HCT116 (cell line): ENCODE measurements around the gene ARHGAP29. TPM values are rescaled to one million over a fixed set of nuclear protein-coding genes. Genes with fewer than 3 reads are reported as not detected.

Source experiments
- ATAC-seq: fragments of 200-7000 bp; cut with Tn5 transposase; 2 replicates; pipeline ENCODE4 v1.9.1; 2020; ENCODE audit warnings: mild to moderate bottlenecking, moderate library complexity
- BruUV-seq: library from RNA; stranded (reverse); fragments of 400-500 nt; replicated peaks from 2 replicates; lab custom pipeline; 2021; lab: Mats Ljungman, UMichigan
- CTCF ChIA-PET: fragments of 300-600 bp; sonication (Branson Sonifier 250); formaldehyde crosslinking; loops from one replicate; lab custom pipeline; 2021; ENCODE audit warnings: antibody characterized with exemption; lab: Charles Lee
- POLR2A ChIA-PET: fragments of 300-600, 350-600 bp; sonication (Branson Sonifier 250); formaldehyde crosslinking; loops from one replicate; lab custom pipeline; 2021; ENCODE audit warnings: antibody characterized with exemption; lab: Charles Lee
- RAD21 ChIA-PET, 2 experiments: fragments of 300-600 bp; sonication (Branson Sonifier 250); formaldehyde crosslinking; loops; one replicate each; lab custom pipeline; 2023; ENCODE audit warnings: low total read pairs in 2 of 2; ENCODE audit not compliant: uncharacterized antibody in 2 of 2, unreplicated experiment in 2 of 2, low non-redundant PET in 1 of 2; lab: Charles Lee
- DNase-seq: peaks from one replicate; pipeline ENCODE4 v3.0.0-alpha.2; 2010; ENCODE audit warnings: low read depth, low spot score
- H2AFZ ChIP-seq: fragments of 200-600 bp; shearing (Covaris generic), sonication (generic); 2 replicates; pipeline ENCODE4 v1.6.1; 2017; ENCODE audit warnings: low read depth, mixed run types, mixed read lengths, antibody characterized with exemption, low read length; ENCODE audit not compliant: poor library complexity, severe bottlenecking
- H3K27ac ChIP-seq: 2 replicates; pipeline ENCODE4 v1.5.1; 2012; ENCODE audit warnings: low read depth, low read length
- H3K27me3 ChIP-seq: fragments of 200-600 bp; sonication (generic); 2 replicates; pipeline ENCODE4 v1.6.1; 2016; ENCODE audit warnings: mixed run types, low read length, mixed read lengths; ENCODE audit not compliant: insufficient read depth
- H3K36me3 ChIP-seq, 2 experiments: fragments of 200-500 bp in 1 of 2; fragments of 200-600 bp in 1 of 2; sonication (Bioruptor generic) in 1 of 2; sonication (generic) in 1 of 2; 2 replicates each; pipeline versions ENCODE4 v1.5.1 to v1.6.1; 2014 to 2016; ENCODE audit warnings: low read length in 2 of 2, inconsistent platforms in 1 of 2, mixed read lengths in 1 of 2, mixed run types in 1 of 2; ENCODE audit not compliant: insufficient read depth in 2 of 2, control insufficient read depth in 1 of 2
- H3K4me1 ChIP-seq, 2 experiments: fragments of 200-600 bp in 1 of 2; sonication (generic) in 1 of 2; 2 replicates each; pipeline versions ENCODE4 v1.5.1 to v1.6.1; 2012 to 2017; ENCODE audit warnings: low read length in 2 of 2, inconsistent platforms in 1 of 2, mild to moderate bottlenecking in 1 of 2, mixed read lengths in 1 of 2, mixed run types in 1 of 2, moderate library complexity in 1 of 2; ENCODE audit not compliant: insufficient read depth in 2 of 2, control insufficient read depth in 1 of 2
- H3K4me2 ChIP-seq: fragments of 200-600 bp; sonication (generic); 2 replicates; pipeline ENCODE4 v1.6.1; 2017; ENCODE audit warnings: mixed run types, low read length, mixed read lengths
- H3K4me3 ChIP-seq, 2 experiments: fragments of 200-600 bp in 1 of 2; sonication (generic) in 1 of 2; replicated peaks in 1 of 2; 2 replicates each; pipeline ENCODE4 v1.5.1; 2011 to 2016; ENCODE audit warnings: low read length in 2 of 2, control low read depth in 1 of 2, low read depth in 1 of 2, mild to moderate bottlenecking in 1 of 2, mixed read lengths in 1 of 2, mixed run types in 1 of 2
- H3K79me2 ChIP-seq: fragments of 200-600 bp; sonication (generic); 2 replicates; pipeline ENCODE4 v1.6.1; 2017; ENCODE audit warnings: mild to moderate bottlenecking, mixed run types, low read length, moderate library complexity, mixed read lengths; ENCODE audit not compliant: insufficient read depth
- H3K9ac ChIP-seq: fragments of 200-600 bp; sonication (generic); 2 replicates; pipeline ENCODE4 v1.6.1; 2016; ENCODE audit warnings: low read length, mixed read lengths
- H3K9me2 ChIP-seq: fragments of 200-600 bp; sonication (generic), shearing (Covaris generic); 2 replicates; pipeline ENCODE4 v1.6.1; 2017; ENCODE audit warnings: mixed run types, mild to moderate bottlenecking, moderate library complexity; ENCODE audit not compliant: insufficient read depth
- H3K9me3 ChIP-seq, 2 experiments: fragments of 200-500 bp in 1 of 2; fragments of 200-600 bp in 1 of 2; sonication (Bioruptor generic) in 1 of 2; sonication (generic) in 1 of 2; 2 replicates each; pipeline ENCODE4 v1.6.1; 2014 to 2017; ENCODE audit warnings: low read length in 2 of 2, mixed read lengths in 2 of 2, inconsistent platforms in 1 of 2, low read depth in 1 of 2, mild to moderate bottlenecking in 1 of 2, mixed run types in 1 of 2, moderate library complexity in 1 of 2; ENCODE audit not compliant: control insufficient read depth in 1 of 2, insufficient read depth in 1 of 2
- H4K20me1 ChIP-seq: fragments of 200-600 bp; sonication (generic), shearing (Covaris generic); 2 replicates; pipeline ENCODE4 v1.6.1; 2017; ENCODE audit warnings: mixed run types, mild to moderate bottlenecking, moderate library complexity; ENCODE audit not compliant: insufficient read depth
- CTCF ChIP-seq, 3 experiments: fragments of 200-600 bp in 1 of 3; sonication (generic) in 1 of 3; IDR thresholded peaks in 2 of 3; conservative IDR thresholded peaks in 1 of 3; 2 replicates each; pipeline ENCODE4 v1.5.1; 2012 to 2017; ENCODE audit warnings: low read depth in 2 of 3, low read length in 2 of 3, antibody characterized with exemption in 1 of 3, borderline replicate concordance in 1 of 3, control low read depth in 1 of 3, mild to moderate bottlenecking in 1 of 3, mixed read lengths in 1 of 3, mixed run types in 1 of 3, moderate library complexity in 1 of 3; ENCODE audit not compliant: insufficient read depth in 1 of 3
- ELF1 ChIP-seq: IDR thresholded peaks from 2 replicates; pipeline ENCODE4 v1.6.1; 2012; ENCODE audit warnings: low read depth, borderline replicate concordance
- EZH2phosphoT487 ChIP-seq: fragments of 200-600 bp; IDR thresholded peaks from 2 replicates; pipeline ENCODE4 v1.6.1; 2018; ENCODE audit warnings: antibody characterized with exemption, borderline replicate concordance
- FOSL1 ChIP-seq: IDR thresholded peaks from 2 replicates; pipeline ENCODE4 v1.6.1; 2012; ENCODE audit warnings: low read depth
- MAX ChIP-seq: IDR thresholded peaks from 2 replicates; pipeline ENCODE4 v1.6.1; 2012
- POLR2AphosphoS5 ChIP-seq: IDR thresholded peaks from 2 replicates; pipeline ENCODE4 v1.6.1; 2011; ENCODE audit warnings: mild to moderate bottlenecking, low read depth, low read length, moderate library complexity
- RAD21 ChIP-seq: IDR thresholded peaks from 2 replicates; pipeline ENCODE4 v1.6.1; 2012; ENCODE audit warnings: low read depth, mild to moderate bottlenecking
- SP1 ChIP-seq: IDR thresholded peaks from 2 replicates; pipeline ENCODE4 v1.6.1; 2012; ENCODE audit warnings: low read depth
- YY1 ChIP-seq: IDR thresholded peaks from 2 replicates; pipeline ENCODE4 v1.6.1; 2011; ENCODE audit warnings: low read length, low read depth, moderate library complexity, mild to moderate bottlenecking; ENCODE audit not compliant: insufficient replicate concordance; ENCODE audit errors: extremely low read depth
- ZBTB33 ChIP-seq: IDR thresholded peaks from 2 replicates; pipeline ENCODE4 v1.6.1; 2011; ENCODE audit warnings: mild to moderate bottlenecking, low read length, moderate library complexity; ENCODE audit not compliant: insufficient replicate concordance; ENCODE audit errors: extremely low read depth
- ZFX ChIP-seq: fragments of 450-650 bp; IDR thresholded peaks from 2 replicates; pipeline ENCODE4 v1.6.1; 2017
- intact Hi-C: fragments of 100-400 bp; cut with micrococcal nuclease; formaldehyde crosslinking; loops from 2 replicates; pipeline ENCODE4 v1.10.0; 2022
- total RNA-seq: library from RNA; stranded (reverse); gene quantifications from one replicate; pipeline ENCODE4 v1.2.1, GENCODE V29; 2021; ENCODE audit not compliant: unreplicated experiment

The ARHGAP29 gene
- total RNA-seq, 1 experiment from 2014 or later, result 128 TPM

- no peak for TF ChIP-seq ZFX
- no peak for TF ChIP-seq YY1
- TF ChIP-seq FOSL1, result no peak
- no peak for TF ChIP-seq EZH2phosphoT487
- no peak for TF ChIP-seq MAX
- TF ChIP-seq ELF1, result no peak
- TF ChIP-seq RAD21, result no peak
- TF ChIP-seq CTCF (IDR thresholded peaks at IDR 0.05 in 2 of 3, conservative IDR thresholded peaks at IDR 0.05 in 1 of 3; ENCODE audit: borderline replicate concordance in 1 of 3, insufficient read depth in 1 of 3, low read depth in 2 of 3, low read length in 2 of 3), result no peak
- TF ChIP-seq ZBTB33, result no peak
- TF ChIP-seq POLR2AphosphoS5, result no peak; the same call in 1 of the 2 replicates
- TF ChIP-seq SP1, result no peak
- TF ChIP-seq, all 23 proteins: peak for 0
- no peak overlapping the region for H3K4me2 ChIP-seq
- no peak overlapping the region for H2AFZ ChIP-seq
- H3K27ac ChIP-seq, result peak overlapping the region; percentile 66
- H3K27me3 ChIP-seq, result no peaks in the 10 kb centered on the region
- RAD21 ChIA-PET, result no interaction called here
- H3K79me2 ChIP-seq, result peaks cover 99% of the 10 kb centered on the region
- DNase-seq (no peak), ATAC-seq (0 out of 2 replicates have a peak, but pooled peaks have one; percentile 7)
- H3K4me3 ChIP-seq, result no peak overlapping the region
- intact Hi-C loops, result no loop called here
- peaks cover 31 to 56% of the 10 kb centered on the region in 2 experiments for H3K36me3 ChIP-seq
- H3K9me2 ChIP-seq, result no peaks in the 10 kb centered on the region
- no peaks in the 10 kb centered on the region for H3K9me3 ChIP-seq
- BruUV-seq, result no TSS peak
- H4K20me1 ChIP-seq, result peaks cover 20% of the 10 kb centered on the region; the same call in 1 of the 2 replicates
- no peak overlapping the region for H3K9ac ChIP-seq
- CTCF ChIA-PET, result no interaction called here
- POLR2A ChIA-PET, result interaction anchor here (1.0 kb wide), 1 partner anchor 37 kb away, joined by 3 read pairs; no protein-coding TSS in a partner anchor
- H3K4me1 ChIP-seq, result peaks cover 56 to 81% of the 10 kb centered on the region in 2 experiments
Measured at GRCh38 chr1:94199398-94199797, 38.0 kb downstream of the ARHGAP29 start.
